Fibroblast of pulmonary artery (primary cell): ENCODE measurements around the gene ODAM.
"Not testable (repeated sequence)": the region's sequence is repeated elsewhere in the genome, so short reads cannot be mapped to it uniquely, and the experiment has no call there.

ENCODE experiments used
- DNase-seq: peaks from one replicate; pipeline ENCODE4 v3.0.0-alpha.2; 2010; ENCODE audit warnings: low read depth
- H3K4me3 ChIP-seq: replicated peaks from 2 replicates; pipeline ENCODE4 v1.5.1; 2011; ENCODE audit warnings: low read depth, mild to moderate bottlenecking, control low read depth, low read length, moderate library complexity
- TF ChIP-seq, protein P1 (sequence below): IDR thresholded peaks from 2 replicates; pipeline ENCODE4 v1.5.1; 2011; ENCODE audit warnings: mild to moderate bottlenecking, control low read depth, low read length, inconsistent platforms; ENCODE audit errors: missing control alignments

Gene ODAM

DNA sequence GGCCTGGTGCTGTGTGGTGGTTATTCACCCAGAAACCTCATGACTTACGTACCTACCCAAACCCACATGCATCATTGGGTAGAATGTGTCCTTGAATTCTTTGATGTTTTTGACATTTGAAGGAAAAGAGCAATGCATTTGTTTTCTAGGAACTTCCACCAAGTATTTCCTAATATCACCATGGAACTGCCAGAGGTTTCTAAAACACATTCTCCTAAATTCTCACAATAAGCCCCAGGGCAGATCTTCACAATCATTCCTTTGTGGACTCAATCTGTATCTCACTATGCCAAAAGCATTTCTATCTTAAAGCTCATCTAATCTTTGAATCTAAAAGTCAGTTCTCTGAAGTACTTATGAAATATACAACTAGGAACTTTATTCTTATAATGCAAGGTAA is 8.3 kb upstream of the ODAM start:
- no peak overlapping the region for H3K4me3 ChIP-seq
- TF ChIP-seq, protein P1, sequence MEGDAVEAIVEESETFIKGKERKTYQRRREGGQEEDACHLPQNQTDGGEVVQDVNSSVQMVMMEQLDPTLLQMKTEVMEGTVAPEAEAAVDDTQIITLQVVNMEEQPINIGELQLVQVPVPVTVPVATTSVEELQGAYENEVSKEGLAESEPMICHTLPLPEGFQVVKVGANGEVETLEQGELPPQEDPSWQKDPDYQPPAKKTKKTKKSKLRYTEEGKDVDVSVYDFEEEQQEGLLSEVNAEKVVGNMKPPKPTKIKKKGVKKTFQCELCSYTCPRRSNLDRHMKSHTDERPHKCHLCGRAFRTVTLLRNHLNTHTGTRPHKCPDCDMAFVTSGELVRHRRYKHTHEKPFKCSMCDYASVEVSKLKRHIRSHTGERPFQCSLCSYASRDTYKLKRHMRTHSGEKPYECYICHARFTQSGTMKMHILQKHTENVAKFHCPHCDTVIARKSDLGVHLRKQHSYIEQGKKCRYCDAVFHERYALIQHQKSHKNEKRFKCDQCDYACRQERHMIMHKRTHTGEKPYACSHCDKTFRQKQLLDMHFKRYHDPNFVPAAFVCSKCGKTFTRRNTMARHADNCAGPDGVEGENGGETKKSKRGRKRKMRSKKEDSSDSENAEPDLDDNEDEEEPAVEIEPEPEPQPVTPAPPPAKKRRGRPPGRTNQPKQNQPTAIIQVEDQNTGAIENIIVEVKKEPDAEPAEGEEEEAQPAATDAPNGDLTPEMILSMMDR: no peak
- DNase-seq: no peak

DNA sequence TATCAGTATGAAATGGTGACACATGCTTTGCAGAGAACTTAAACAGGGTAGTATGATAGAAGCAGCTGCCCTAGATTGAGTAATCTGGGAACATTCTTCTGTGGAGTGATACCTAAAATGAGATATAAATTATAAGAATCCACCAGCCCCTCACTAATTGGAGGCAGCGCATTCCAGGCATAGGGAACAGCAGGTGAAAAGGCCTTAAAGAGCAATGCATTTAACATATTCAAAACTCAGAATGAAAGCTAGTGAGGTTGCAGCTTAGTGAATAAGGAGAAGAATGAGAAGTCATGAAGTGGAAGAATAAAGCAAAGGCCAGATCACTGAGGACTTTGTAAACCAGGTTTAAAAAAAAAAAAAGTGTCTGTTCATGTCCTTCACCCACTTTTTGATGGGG is 4.9 kb upstream of the ODAM start:
- DNase-seq: no peak
- no peak overlapping the region for H3K4me3 ChIP-seq
- TF ChIP-seq, protein P1: no peak

DNA sequence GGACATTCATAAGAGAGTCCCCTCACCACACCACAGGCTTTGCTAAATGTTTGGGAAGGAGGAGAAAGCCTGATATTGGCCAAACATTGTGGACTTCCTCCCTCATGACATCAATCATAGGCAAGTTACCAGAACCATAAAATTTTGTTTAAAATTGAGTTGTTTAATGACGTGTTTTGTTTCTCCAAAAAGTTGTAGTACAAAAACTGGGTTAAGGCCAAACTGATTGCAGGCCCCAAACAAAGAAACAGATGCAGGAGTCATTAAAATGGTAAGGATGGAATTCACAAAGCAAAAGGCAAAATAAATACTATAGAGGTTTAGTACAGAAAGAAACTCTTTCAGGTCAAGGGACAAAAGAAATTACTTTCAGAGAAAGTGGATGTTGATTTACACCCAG is 3.9 kb upstream of the ODAM start:
- no peak overlapping the region for H3K4me3 ChIP-seq
- TF ChIP-seq, protein P1: no peak
- no peak for DNase-seq

DNA sequence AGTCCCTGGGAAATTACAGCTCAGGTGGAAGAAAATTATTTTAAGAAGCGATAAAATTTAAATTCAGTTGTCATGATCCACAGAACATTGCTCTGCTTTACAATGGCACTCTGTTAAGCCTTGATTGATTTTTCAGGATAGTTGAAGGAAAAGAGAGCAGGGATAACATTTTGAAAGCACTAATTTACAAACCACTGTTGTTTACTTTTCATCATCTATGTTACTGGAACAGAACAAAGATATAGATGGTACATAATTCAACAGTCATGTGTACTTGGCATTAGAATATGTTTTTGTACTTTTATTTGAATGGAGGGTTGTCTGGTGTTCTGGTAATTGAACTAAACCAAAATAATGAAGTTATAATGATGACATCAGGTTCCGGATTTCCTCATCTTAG is 2.6 kb upstream of the ODAM start:
- no peak overlapping the region for H3K4me3 ChIP-seq
- TF ChIP-seq, protein P1: no peak
- no peak for DNase-seq

DNA sequence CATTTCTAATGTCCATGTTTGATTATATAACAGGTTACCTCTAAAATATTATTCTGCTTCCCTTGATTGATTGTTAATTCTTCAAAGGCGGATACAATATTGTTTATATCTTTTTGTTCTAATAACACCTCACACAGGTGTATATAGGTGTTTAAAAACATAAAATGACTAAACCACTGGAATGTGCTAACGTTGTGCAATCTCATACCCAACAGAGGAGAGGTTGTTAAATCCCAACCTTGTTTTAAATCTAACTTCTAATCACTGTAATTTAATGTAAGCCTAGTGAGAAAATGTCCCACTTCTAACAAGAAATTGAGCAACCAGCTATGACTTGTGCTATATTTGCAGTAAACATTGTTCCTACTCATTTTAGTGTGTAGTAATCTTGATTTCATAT is 1.3 kb downstream of the ODAM start:
- no peak for DNase-seq
- no peak overlapping the region for H3K4me3 ChIP-seq
- TF ChIP-seq, protein P1: no peak

DNA sequence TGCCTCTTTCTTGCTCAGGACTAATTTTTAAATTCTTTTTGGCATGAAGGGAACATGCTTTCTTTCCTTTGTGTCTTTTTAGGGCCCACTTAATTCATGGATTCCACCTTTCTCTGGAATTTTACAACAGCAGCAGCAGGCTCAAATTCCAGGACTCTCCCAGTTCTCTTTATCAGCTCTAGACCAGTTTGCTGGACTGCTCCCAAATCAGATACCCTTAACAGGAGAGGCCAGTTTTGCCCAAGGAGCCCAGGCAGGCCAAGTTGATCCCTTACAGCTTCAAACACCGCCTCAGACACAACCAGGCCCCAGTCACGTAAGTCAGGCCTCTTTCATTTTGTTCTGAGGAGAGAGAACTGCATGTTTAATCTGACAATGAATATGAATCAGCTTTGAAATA is 2.3 kb downstream of the ODAM start:
- DNase-seq: no peak
- H3K4me3 ChIP-seq: no peak overlapping the region
- TF ChIP-seq, protein P1: no peak

DNA sequence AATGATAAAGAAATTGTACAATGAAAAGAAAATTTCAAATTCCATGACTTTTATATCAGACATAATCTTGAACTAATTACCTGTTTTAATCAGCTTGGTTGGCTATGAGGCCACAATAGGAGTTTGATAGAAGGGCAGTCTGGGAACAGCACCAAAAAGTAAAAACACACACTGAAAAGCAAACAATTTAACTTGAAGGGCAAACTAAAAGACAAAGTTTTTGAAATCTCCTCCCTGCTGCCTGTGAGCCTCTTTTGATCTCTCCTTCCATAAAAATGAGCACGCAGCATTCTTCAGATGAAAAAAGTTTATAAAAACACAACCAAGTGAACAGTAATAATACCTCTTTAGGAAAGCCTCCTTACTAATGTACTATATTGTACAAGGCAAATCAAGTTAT is 8.1 kb downstream of the ODAM start:
- DNase-seq: no peak
- TF ChIP-seq, protein P1: no peak
- H3K4me3 ChIP-seq: no peak overlapping the region

DNA sequence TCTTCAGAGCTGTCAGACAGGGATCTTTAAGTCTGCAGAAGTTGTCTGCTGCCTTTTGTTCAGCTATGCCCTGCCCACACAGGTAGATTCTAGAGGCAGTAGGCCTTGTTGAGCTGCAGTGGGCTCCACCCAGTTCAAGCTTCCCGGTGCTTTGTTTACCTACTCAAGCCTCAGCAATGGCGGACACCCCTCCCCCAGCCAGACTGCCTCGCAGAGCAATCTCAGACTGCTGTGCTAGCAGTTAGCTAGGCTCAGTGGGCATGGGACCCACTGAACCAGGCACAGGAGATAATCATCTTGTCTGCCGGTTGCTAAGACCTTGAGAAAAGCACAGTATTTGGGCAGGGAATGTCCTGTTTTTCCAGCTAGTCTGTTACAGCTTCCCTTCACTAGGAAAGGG is 17.2 kb downstream of the ODAM start:
- not testable (repeated sequence) for H3K4me3 ChIP-seq, DNase-seq

DNA sequence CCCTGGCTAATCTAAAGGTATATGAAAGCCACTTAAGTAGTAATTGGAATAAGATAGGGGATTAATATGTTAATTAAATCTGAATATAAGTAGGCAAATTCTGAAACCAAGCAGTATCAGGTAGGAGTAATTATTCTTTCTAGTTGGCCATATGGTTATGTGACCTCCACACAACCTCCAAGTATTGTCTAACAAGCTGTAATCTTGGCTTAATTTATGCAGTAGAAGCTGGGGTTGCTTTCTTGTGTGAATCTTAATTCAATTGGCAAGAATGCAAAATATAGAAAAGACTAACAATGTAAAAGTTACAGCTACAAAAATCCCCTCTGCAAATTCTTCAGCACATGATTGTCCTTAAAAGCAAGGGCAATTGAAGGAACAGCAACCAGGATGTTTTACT is 20.6 kb downstream of the ODAM start:
- DNase-seq, H3K4me3 ChIP-seq: not testable (repeated sequence)

DNA sequence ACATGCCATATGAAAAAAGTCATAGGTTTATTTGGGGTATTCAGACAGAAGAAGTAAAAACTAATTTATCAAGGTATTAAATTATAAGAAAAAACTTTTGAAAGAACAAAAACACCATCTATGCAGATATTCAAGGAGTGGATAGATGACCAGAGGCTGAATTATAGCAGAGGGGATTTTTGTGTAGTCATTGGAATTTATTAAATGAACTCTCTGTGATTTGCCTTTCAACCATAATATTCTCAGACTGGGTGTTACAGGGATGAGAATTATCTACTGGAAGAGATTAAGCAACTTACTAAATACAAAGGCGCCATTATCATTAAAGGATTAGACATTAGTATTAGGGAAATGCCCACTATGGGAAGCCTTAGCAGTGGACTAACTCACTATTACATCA is 21.0 kb downstream of the ODAM start:
- not testable (repeated sequence) for H3K4me3 ChIP-seq, DNase-seq

DNA sequence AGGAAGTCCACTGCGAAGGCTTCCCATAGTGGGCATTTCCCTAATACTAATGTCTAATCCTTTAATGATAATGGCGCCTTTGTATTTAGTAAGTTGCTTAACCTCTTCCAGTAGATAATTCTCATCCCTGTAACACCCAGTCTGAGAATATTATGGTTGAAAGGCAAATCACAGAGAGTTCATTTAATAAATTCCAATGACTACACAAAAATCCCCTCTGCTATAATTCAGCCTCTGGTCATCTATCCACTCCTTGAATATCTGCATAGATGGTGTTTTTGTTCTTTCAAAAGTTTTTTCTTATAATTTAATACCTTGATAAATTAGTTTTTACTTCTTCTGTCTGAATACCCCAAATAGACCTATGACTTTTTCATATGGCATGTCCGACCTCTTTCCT is 25.9 kb downstream of the ODAM start:
- not testable (repeated sequence) for H3K4me3 ChIP-seq, DNase-seq
